Astrocyte (in vitro differentiated cells and primary cell): ENCODE measurements around the gene CD226.

ENCODE experiments used
- EZH2 ChIP-seq: IDR thresholded peaks from 2 replicates; pipeline ENCODE4 v1.6.1; 2012; ENCODE audit warnings: mild to moderate bottlenecking, low read length, inconsistent platforms; ENCODE audit not compliant: insufficient read depth
- TF ChIP-seq, protein P1 (sequence below): IDR thresholded peaks from 2 replicates; pipeline ENCODE4 v1.5.1; 2011; ENCODE audit warnings: low read depth, mild to moderate bottlenecking, inconsistent platforms, low read length, moderate library complexity; ENCODE audit not compliant: insufficient read depth

GRCh38 chr18:69895066-69896047 is 52.3 kb downstream of the CD226 start:
- TF ChIP-seq, protein P1, sequence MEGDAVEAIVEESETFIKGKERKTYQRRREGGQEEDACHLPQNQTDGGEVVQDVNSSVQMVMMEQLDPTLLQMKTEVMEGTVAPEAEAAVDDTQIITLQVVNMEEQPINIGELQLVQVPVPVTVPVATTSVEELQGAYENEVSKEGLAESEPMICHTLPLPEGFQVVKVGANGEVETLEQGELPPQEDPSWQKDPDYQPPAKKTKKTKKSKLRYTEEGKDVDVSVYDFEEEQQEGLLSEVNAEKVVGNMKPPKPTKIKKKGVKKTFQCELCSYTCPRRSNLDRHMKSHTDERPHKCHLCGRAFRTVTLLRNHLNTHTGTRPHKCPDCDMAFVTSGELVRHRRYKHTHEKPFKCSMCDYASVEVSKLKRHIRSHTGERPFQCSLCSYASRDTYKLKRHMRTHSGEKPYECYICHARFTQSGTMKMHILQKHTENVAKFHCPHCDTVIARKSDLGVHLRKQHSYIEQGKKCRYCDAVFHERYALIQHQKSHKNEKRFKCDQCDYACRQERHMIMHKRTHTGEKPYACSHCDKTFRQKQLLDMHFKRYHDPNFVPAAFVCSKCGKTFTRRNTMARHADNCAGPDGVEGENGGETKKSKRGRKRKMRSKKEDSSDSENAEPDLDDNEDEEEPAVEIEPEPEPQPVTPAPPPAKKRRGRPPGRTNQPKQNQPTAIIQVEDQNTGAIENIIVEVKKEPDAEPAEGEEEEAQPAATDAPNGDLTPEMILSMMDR: no peak
- no peak for TF ChIP-seq EZH2
